Left lobe of liver (tissue), 2 donors: ENCODE data around the gene NPTXR. TPM values are rescaled to one million over a fixed set of nuclear protein-coding genes. Genes with fewer than 3 reads are reported as not detected.

Experiments
- ATAC-seq: fragments of 200-7000 bp; cut with Tn5 transposase; one replicate; pipeline ENCODE4 v1.9.1; 2020; ENCODE audit warnings: mild to moderate bottlenecking, moderate library complexity
- DNase-seq: peaks from one replicate; pipeline ENCODE4 v3.0.0-alpha.2; 2020; ENCODE audit warnings: low spot score
- total RNA-seq: library from RNA; stranded (reverse); gene quantifications from one replicate; pipeline ENCODE4 v1.2.1, GENCODE V29; 2021
- donor health status: DM: no; HTN: no; CAD: no; lungs with moderate emphysema.
- donor health status: DM: no; HTN: yes; CAD: no.

NPTXR gene
- total RNA-seq, 1 donor from 2014 or later = 0.45 TPM

- ATAC-seq (no peak), DNase-seq (peak; percentile 29)
Measured at GRCh38 chr22:38869663-38870062, 25.8 kb upstream of the NPTXR start.

GRCh38 chr22:38868886-38869381 lies 25.1 kb upstream of the NPTXR start:
- ATAC-seq = peak; percentile 50
- DNase-seq = peak; percentile 73

- DNase-seq (peak; percentile 38), ATAC-seq (no peak)
Measured at GRCh38 chr22:38868286-38868721, 24.5 kb upstream of the NPTXR start.

- no peak for ATAC-seq
- peak; percentile 44 for DNase-seq
Measured at GRCh38 chr22:38867471-38868285, 23.9 kb upstream of the NPTXR start.

GRCh38 chr22:38867124-38867455 lies 23.3 kb upstream of the NPTXR start:
- DNase-seq = no peak
- no peak for ATAC-seq

GRCh38 chr22:38866399-38867123 lies 22.7 kb upstream of the NPTXR start:
- no peak for ATAC-seq
- DNase-seq = no peak

- no peak for DNase-seq
Measured at GRCh38 chr22:38866024-38866398, 22.2 kb upstream of the NPTXR start.

GRCh38 chr22:38865201-38866023 lies 21.6 kb upstream of the NPTXR start:
- ATAC-seq (no peak), DNase-seq (no peak)

More at GRCh38 chr22:38866024-38866398, 22.2 kb upstream of the NPTXR start:
- no peak for ATAC-seq

- DNase-seq (no peak), ATAC-seq (no peak)
Measured at GRCh38 chr22:38864361-38865191, 20.7 kb upstream of the NPTXR start.

- DNase-seq (no peak), ATAC-seq (no peak)
Measured at GRCh38 chr22:38863531-38864131, 19.8 kb upstream of the NPTXR start.

- no peak for ATAC-seq
- DNase-seq = no peak
Measured at GRCh38 chr22:38862375-38863329, 18.8 kb upstream of the NPTXR start.

- ATAC-seq = no peak
- no peak for DNase-seq
Measured at GRCh38 chr22:38861927-38862326, 18.1 kb upstream of the NPTXR start.

- ATAC-seq = no peak
- DNase-seq = no peak
Measured at GRCh38 chr22:38861170-38861876, 17.5 kb upstream of the NPTXR start.

- DNase-seq = no peak
- ATAC-seq = no peak
Measured at GRCh38 chr22:38860283-38861169, 16.7 kb upstream of the NPTXR start.

- DNase-seq (no peak), ATAC-seq (no peak)
Measured at GRCh38 chr22:38859581-38860282, 15.9 kb upstream of the NPTXR start.

- no peak for DNase-seq
- ATAC-seq = no peak
Measured at GRCh38 chr22:38858492-38858891, 14.7 kb upstream of the NPTXR start.
